Endothelial cell of umbilical vein (primary cell): ENCODE results near the gene TOGARAM2. TPM values are rescaled to one million over a fixed set of nuclear protein-coding genes. Genes with fewer than 3 reads are reported as not detected.

Experiments
- BruUV-seq: library from RNA; stranded (reverse); fragments of 400-500 nt; replicated peaks from 2 replicates; lab custom pipeline; 2021; lab: Mats Ljungman, UMichigan
- CTCF ChIA-PET: fragments of 300-600, 350-600 bp; sonication (Branson Sonifier 250); formaldehyde crosslinking; loops from one replicate; lab custom pipeline; 2021; ENCODE audit warnings: antibody characterized with exemption, inconsistent platforms; lab: Charles Lee
- POLR2A ChIA-PET: fragments of 300-600, 350-600 bp; sonication (Branson Sonifier 250); formaldehyde crosslinking; loops from one replicate; lab custom pipeline; 2021; ENCODE audit warnings: antibody characterized with exemption, inconsistent platforms; lab: Charles Lee
- DNase-seq: peaks from one replicate; pipeline ENCODE4 v3.0.0-alpha.2; 2011; ENCODE audit warnings: low read depth, low spot score
- FAIRE-seq: peaks from 2 replicates; lab custom pipeline; 2011; peaks lifted over from hg19 to GRCh38; lab: Jason Lieb, UNC
- H2AFZ ChIP-seq: 2 replicates; pipeline ENCODE4 v1.6.0; 2012; ENCODE audit warnings: low read depth, low read length, control low read depth, inconsistent platforms
- H3K27ac ChIP-seq: 2 replicates; pipeline ENCODE4 v1.5.1; 2011; ENCODE audit warnings: low read depth, mild to moderate bottlenecking, control low read depth, low read length, moderate library complexity; ENCODE audit not compliant: insufficient read depth
- H3K27me3 ChIP-seq, 2 experiments: 2 replicates each; pipeline versions ENCODE4 v1.6.0 to v1.6.1; 2011; ENCODE audit warnings: low read length in 2 of 2, mixed read lengths in 1 of 2; ENCODE audit not compliant: control insufficient read depth in 2 of 2, insufficient read depth in 2 of 2
- H3K36me3 ChIP-seq, 2 experiments: 2 replicates in 1 of 2; 3 replicates in 1 of 2; pipeline ENCODE4 v1.5.1; 2011; ENCODE audit warnings: low read length in 2 of 2, mild to moderate bottlenecking in 1 of 2, moderate library complexity in 1 of 2; ENCODE audit not compliant: control insufficient read depth in 2 of 2, insufficient read depth in 2 of 2; ENCODE audit errors: extremely low read depth in 1 of 2
- H3K4me1 ChIP-seq: 3 replicates; pipeline ENCODE4 v1.5.1; 2011; ENCODE audit warnings: mild to moderate bottlenecking, low read length; ENCODE audit not compliant: control insufficient read depth, insufficient read depth; ENCODE audit errors: extremely low read depth
- H3K4me2 ChIP-seq: 2 replicates; pipeline ENCODE4 v1.6.1; 2011; ENCODE audit warnings: low read length, control low read depth, mixed read lengths; ENCODE audit not compliant: insufficient read depth
- H3K4me3 ChIP-seq, 3 experiments: fragments of 200-600 bp in 1 of 3; sonication (generic), shearing (Covaris generic) in 1 of 3; replicated peaks in 1 of 3; 2 replicates each; pipeline ENCODE4 v1.5.1; 2011 to 2016; ENCODE audit warnings: control low read depth in 3 of 3, low read length in 3 of 3, mild to moderate bottlenecking in 2 of 3, inconsistent platforms in 1 of 3, low read depth in 1 of 3, moderate library complexity in 1 of 3; ENCODE audit not compliant: insufficient read depth in 1 of 3
- H3K79me2 ChIP-seq: 2 replicates; pipeline ENCODE4 v1.6.0; 2012; ENCODE audit warnings: low read length, inconsistent platforms; ENCODE audit not compliant: control insufficient read depth, insufficient read depth
- H3K9ac ChIP-seq: replicated peaks from 2 replicates; pipeline ENCODE3; 2011; ENCODE audit warnings: low read length, control low read depth; ENCODE audit not compliant: insufficient read depth; ENCODE audit errors: extremely low read depth
- H3K9me1 ChIP-seq: replicated peaks from 3 replicates; pipeline ENCODE4 v1.6.0; 2011; ENCODE audit warnings: mild to moderate bottlenecking, low read length; ENCODE audit not compliant: control insufficient read depth, insufficient read depth; ENCODE audit errors: extremely low read depth
- H3K9me3 ChIP-seq: replicated peaks from 2 replicates; pipeline ENCODE4 v1.5.1; 2012; ENCODE audit warnings: low read length, inconsistent platforms; ENCODE audit not compliant: control insufficient read depth, insufficient read depth
- H4K20me1 ChIP-seq: replicated peaks from 2 replicates; pipeline ENCODE3; 2011; ENCODE audit warnings: mild to moderate bottlenecking, low read length; ENCODE audit not compliant: control insufficient read depth, insufficient read depth; ENCODE audit errors: extremely low read depth
- CTCF ChIP-seq, 2 donors: IDR thresholded peaks; 1 replicate in 1 of 2; 2 replicates in 1 of 2; pipeline ENCODE4 v1.5.1; 2011; ENCODE audit warnings: low read length in 2 of 2, mild to moderate bottlenecking in 2 of 2, moderate library complexity in 2 of 2, control low read depth in 1 of 2, inconsistent platforms in 1 of 2, low read depth in 1 of 2; ENCODE audit not compliant: insufficient read depth in 1 of 2; ENCODE audit errors: extremely low read depth in 1 of 2
- EZH2 ChIP-seq: IDR thresholded peaks from 2 replicates; pipeline ENCODE4 v1.6.1; 2012; ENCODE audit warnings: borderline replicate concordance, low read depth, mild to moderate bottlenecking, moderate library complexity, low read length, inconsistent platforms; ENCODE audit not compliant: severe bottlenecking
- FOS ChIP-seq: IDR thresholded peaks from 2 replicates; pipeline ENCODE4 v1.6.1; 2011; ENCODE audit warnings: mild to moderate bottlenecking, low read length, moderate library complexity, borderline replicate concordance; ENCODE audit not compliant: insufficient read depth
- GATA2 ChIP-seq: IDR thresholded peaks from 2 replicates; pipeline ENCODE4 v1.7.0; 2011; ENCODE audit warnings: low read depth, mild to moderate bottlenecking, moderate library complexity, mixed read lengths, low read length; ENCODE audit not compliant: insufficient read length, insufficient read depth
- JUN ChIP-seq: IDR thresholded peaks from 2 replicates; pipeline ENCODE4 v1.6.1; 2011; ENCODE audit warnings: borderline replicate concordance, low read depth; ENCODE audit not compliant: insufficient read length, insufficient read depth
- MAX ChIP-seq: IDR thresholded peaks from 2 replicates; pipeline ENCODE4 v1.6.1; 2011; ENCODE audit not compliant: insufficient read depth, insufficient read length
- MYC ChIP-seq: IDR thresholded peaks from one replicate; pipeline ENCODE4 v1.6.1; 2011; ENCODE audit warnings: mild to moderate bottlenecking, low read depth, low read length
- POLR2A ChIP-seq: IDR thresholded peaks from 2 replicates; pipeline ENCODE4 v1.6.1; 2012; ENCODE audit warnings: low read depth, mild to moderate bottlenecking, control low read depth, low read length
- POLR2AphosphoS5 ChIP-seq: IDR thresholded peaks from 2 replicates; pipeline ENCODE4 v1.6.1; 2012; ENCODE audit warnings: low read depth, mild to moderate bottlenecking, control low read depth, low read length, moderate library complexity; ENCODE audit not compliant: insufficient read depth
- dilution Hi-C: fragments of 300-500 bp; cut with MboI; formaldehyde crosslinking; loops from one replicate; pipeline ENCODE4 v1.15.0; 2019; ENCODE audit warnings: low sequenced_read_pairs; ENCODE audit not compliant: extremely low pct_ligation_motif_present
- intact Hi-C: fragments of 100-400 bp; cut with micrococcal nuclease; formaldehyde crosslinking; loops from one replicate; pipeline ENCODE4 v1.10.0; 2022
- polyA plus RNA-seq, 4 experiments: library from polyadenylated mRNA; depleted of rRNA in 3 of 4; stranded (reverse) in 3 of 4; unstranded in 1 of 4; fragments of >200 nt; gene quantifications; 2 replicates each; pipeline versions ENCODE4 v1.2.1 to v1.2.3, GENCODE V29; 2011 to 2012; ENCODE audit warnings: missing spikeins in 1 of 4
- total RNA-seq: library from RNA; stranded (reverse); gene quantifications from 2 replicates; pipeline ENCODE4 v1.2.3, GENCODE V29; 2021

TOGARAM2 gene
- total and polyA plus RNA-seq, 2 donors (not counting 3 experiments of a cell fraction or from before 2014, with no cell fraction given): not detected

GRCh38 chr2:29023188-29023587 lies 42.1 kb downstream of the TOGARAM2 start:
- ChIA-PET CTCF (no interaction called here), POLR2A (no interaction called here)
- H2AFZ ChIP-seq: no peak overlapping the region
- H3K9me3 ChIP-seq: no peaks in the 10 kb centered on the region
- no peaks in the 10 kb centered on the region for H3K36me3 ChIP-seq
- intact Hi-C loops (no loop called here), dilution Hi-C loops (no loop called here)
- FAIRE-seq (no peak), DNase-seq (no peak)
- H3K4me2 ChIP-seq: no peak overlapping the region
- H3K9ac ChIP-seq: no peak overlapping the region
- no peak overlapping the region for H3K27ac ChIP-seq
- H4K20me1 ChIP-seq: no peaks in the 10 kb centered on the region
- no peak overlapping the region for H3K4me3 ChIP-seq
- peaks cover 0 to 1% of the 10 kb centered on the region in 2 experiments for H3K27me3 ChIP-seq
- no peaks in the 10 kb centered on the region for H3K79me2 ChIP-seq
- H3K9me1 ChIP-seq: no peaks in the 10 kb centered on the region
- H3K4me1 ChIP-seq: no peaks in the 10 kb centered on the region
- TF ChIP-seq JUN: no peak
- TF ChIP-seq EZH2: no peak
- no TSS peak for BruUV-seq

GRCh38 chr2:29024882-29025430 lies 43.9 kb downstream of the TOGARAM2 start:
- TF ChIP-seq MAX: no peak
- TF ChIP-seq JUN: no peak
- no peak for TF ChIP-seq EZH2
- TF ChIP-seq GATA2: no peak
- no peak for TF ChIP-seq FOS
- no peak for TF ChIP-seq MYC
- TF ChIP-seq POLR2AphosphoS5: no peak
- no peak for TF ChIP-seq POLR2A
- TF ChIP-seq CTCF (IDR thresholded peaks at IDR 0.05; ENCODE audit: extremely low read depth in 1 of 2, insufficient read depth in 1 of 2, low read depth in 1 of 2, low read length in 2 of 2): no peak
- no peak overlapping the region for H3K4me3 ChIP-seq
- no peak overlapping the region for H3K9ac ChIP-seq
- POLR2A ChIA-PET: no interaction called here
- H3K27me3 ChIP-seq: no peaks in the 10 kb centered on the region
- H3K27ac ChIP-seq: no peak overlapping the region
- no peaks in the 10 kb centered on the region for H3K36me3 ChIP-seq
- CTCF ChIA-PET: interaction anchor here (1.0 to 1.6 kb wide), 2 partner anchors 10 to 47 kb away, joined by 3 to 4 read pairs; no protein-coding TSS in a partner anchor
- H2AFZ ChIP-seq: no peak overlapping the region
- dilution Hi-C loops: no loop called here
- no peak for FAIRE-seq
- H4K20me1 ChIP-seq: no peaks in the 10 kb centered on the region
- DNase-seq: no peak
- H3K4me2 ChIP-seq: no peak overlapping the region
- BruUV-seq: no TSS peak
- intact Hi-C loops: no loop called here
- no peaks in the 10 kb centered on the region for H3K9me3 ChIP-seq
- H3K9me1 ChIP-seq: no peaks in the 10 kb centered on the region
- no peaks in the 10 kb centered on the region for H3K79me2 ChIP-seq
- H3K4me1 ChIP-seq: no peaks in the 10 kb centered on the region
